Measurements from ENCODE around the gene MACROD2.

The MACROD2 gene

DNA sequence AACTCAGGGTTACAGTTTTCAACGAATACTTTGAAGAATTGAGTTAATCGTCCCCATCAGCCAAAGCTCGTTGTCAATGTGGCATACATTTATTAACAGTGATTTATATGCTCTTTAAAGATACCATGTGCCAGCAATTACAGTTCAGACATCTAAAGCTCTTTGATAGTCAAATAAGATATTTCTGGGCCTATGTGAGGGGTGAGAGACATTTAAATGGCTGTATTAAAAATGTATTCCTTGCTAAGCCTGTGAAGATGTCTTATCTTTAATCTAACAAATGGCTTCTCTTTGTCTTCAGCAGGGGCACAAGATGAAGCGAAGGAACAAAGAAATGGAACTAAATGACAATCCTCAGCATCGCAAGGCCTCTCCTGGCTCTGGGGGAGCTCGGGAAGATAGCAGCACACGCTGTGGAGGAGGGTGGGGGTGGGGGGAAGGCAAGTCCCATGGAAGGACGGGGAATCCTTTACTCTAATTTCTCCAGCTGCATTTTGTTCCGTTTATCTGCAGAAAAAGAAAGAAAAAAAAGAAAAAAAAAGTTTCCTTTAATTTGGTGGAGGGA lies 2054.3 kb downstream of the MACROD2 start:
- no peak overlapping the region for H3K4me3 ChIP-seq (ENCODE audit: low read depth, low read length)

DNA sequence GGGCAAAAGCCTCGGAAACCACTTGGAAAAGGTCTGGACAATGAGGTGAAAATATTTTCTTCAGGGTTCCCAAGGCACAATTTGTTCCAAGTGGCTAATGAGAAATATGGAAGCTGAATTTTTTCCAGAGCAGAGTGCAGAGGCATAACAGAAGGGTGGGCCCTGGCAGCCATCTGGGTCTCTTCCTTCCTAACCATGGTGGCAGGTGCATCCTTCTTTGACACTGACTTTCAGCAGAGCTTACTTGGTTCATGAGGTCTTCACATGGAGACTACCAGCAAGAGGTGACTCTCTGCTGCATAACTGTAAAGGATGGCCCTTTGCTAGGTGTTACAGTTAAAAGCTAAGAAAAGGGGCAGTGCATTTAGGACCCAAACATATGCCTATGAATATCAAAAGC lies 2055.1 kb downstream of the MACROD2 start:
- H3K4me3 ChIP-seq (ENCODE audit: low read depth, low read length) = no peak overlapping the region

- H3K4me3 ChIP-seq (ENCODE audit: low read depth, low read length) = no peak overlapping the region
Observed at GRCh38 chr20:16051968-16052367, 2056.7 kb downstream of the MACROD2 start.

GRCh38 chr20:16052456-16052855 lies 2057.1 kb downstream of the MACROD2 start:
- H3K4me3 ChIP-seq (ENCODE audit: low read depth, low read length) = no peak overlapping the region

DNA sequence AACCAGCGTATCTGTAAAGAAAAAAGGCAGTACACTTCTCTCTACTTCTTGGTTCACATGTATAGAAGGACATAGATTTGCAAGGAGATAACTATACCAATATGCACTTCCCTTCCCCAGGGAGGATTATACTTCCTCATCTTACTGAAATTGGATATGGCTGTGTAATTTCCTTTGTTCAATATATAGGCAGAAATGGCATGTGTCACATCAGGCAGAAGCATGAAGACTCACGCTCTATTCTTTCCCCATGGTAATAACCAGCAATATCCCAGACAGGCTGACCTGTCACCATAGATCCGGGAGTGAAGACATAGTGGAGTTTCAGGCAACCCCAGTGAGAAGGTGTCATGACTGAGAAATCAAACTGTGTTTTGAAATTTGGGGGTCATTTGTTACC lies 2059.7 kb downstream of the MACROD2 start:
- H3K4me3 ChIP-seq (ENCODE audit: low read depth, low read length) = no peak overlapping the region

DNA sequence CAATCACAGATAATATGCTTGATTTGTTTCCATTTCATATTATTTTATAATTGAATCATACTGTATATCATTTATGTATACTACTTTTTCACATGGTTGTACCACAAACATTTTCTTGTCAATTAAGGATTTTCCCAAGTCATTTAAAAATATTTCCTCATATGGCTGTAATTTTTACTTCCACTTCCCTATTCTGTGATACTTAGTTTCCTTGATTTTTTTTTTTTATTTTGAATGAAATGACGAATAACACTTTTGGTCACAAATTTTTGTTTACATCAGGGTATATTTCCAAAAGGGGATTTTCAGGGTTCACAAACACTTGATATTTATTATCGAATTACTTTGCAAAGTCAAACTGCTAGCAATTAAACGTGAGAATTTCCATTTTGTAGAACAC lies 2062.3 kb downstream of the MACROD2 start:
- H3K4me3 ChIP-seq (ENCODE audit: low read depth, low read length) = no peak overlapping the region

- H3K4me3 ChIP-seq (ENCODE audit: low read depth, low read length) = no peak overlapping the region
Observed at GRCh38 chr20:16058268-16058667, 2063.0 kb downstream of the MACROD2 start.

GRCh38 chr20:16059841-16060240 lies 2064.5 kb downstream of the MACROD2 start:
- no peak overlapping the region for H3K4me3 ChIP-seq (ENCODE audit: low read depth, low read length)

- no peak overlapping the region for H3K4me3 ChIP-seq (ENCODE audit: low read depth, low read length)
Observed at GRCh38 chr20:16061351-16061750, 2066.0 kb downstream of the MACROD2 start.

DNA sequence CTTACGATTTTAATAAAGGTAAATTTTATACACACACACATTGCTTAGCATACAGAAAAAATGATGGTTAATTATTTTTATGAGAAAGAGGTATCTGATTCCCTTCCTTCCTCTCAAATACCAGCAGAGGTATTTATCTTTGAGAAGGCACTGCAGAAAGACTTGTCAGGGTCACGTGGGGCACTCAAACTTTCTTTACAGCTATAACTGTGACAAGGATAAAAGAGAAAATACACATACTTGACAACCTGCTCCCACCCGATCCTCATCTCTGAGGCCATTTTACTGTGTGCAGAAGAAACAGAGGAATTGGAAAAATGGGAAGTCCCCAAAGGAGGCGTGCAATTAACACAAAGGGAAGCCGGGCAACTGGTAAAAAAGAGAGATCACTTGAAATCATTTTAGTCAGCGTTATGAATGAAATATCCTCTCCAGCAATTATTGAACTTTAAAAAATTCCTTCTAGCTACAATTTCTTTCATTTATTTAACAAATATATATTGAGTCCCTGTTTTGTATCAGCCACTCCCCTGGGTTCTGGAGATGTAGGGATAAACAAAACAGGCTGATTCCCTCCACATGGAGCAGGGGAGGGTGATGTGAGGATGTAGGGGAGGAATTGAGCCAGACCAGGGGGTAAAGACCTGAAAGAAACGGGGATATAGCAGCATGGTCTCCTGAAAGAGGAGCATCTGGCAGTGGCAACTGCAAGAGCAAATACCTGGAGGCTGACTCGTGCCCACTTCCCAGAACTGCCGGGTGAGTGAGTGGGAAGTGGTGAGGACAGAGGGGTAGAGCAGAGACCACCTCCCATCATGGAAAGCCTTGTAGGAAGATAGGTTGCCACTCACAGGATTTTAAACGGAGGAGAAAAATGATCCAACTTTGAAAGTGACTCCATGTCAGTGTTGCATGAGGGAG lies 2067.6 kb downstream of the MACROD2 start:
- H3K4me3 ChIP-seq (ENCODE audit: low read depth, low read length) = no peak overlapping the region

- no peak overlapping the region for H3K4me3 ChIP-seq (ENCODE audit: low read depth, low read length)
Observed at GRCh38 chr20:16063881-16064280, 2068.6 kb downstream of the MACROD2 start.

DNA sequence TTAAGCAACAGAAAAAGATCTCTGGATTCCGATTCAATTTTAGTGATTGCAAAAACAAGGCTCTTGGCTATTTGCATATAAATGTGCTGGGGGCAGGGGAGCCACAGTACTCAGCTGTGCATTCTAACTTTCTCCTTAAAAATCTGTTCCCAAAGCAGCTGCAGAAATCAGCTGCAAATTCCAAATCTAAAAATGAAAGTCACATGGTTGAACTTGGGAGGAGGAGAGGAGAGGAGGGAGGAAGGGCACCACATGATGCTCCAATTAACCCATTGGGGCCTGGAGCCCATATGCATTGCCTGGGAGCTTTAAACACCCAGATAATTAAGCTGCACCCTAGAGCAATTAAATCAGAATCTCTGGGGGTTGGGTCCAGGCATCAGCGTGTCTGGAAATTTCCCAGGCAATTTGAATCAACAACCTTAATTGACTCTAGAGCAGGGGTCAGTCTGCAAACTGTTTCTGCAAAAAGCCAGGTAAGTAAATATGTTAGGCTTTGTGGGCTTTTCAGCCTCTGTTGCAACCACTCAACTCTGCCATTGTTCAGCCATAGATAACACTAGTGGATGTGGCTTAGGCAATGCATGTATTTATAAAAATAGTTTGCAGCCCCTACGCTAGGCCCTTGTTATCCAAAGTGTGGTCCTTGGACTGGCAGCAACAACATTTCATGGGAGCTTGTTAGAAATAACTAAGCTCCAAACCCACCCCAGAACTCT lies 2069.8 kb downstream of the MACROD2 start:
- H3K4me3 ChIP-seq (ENCODE audit: low read depth, low read length) = no peak overlapping the region

DNA sequence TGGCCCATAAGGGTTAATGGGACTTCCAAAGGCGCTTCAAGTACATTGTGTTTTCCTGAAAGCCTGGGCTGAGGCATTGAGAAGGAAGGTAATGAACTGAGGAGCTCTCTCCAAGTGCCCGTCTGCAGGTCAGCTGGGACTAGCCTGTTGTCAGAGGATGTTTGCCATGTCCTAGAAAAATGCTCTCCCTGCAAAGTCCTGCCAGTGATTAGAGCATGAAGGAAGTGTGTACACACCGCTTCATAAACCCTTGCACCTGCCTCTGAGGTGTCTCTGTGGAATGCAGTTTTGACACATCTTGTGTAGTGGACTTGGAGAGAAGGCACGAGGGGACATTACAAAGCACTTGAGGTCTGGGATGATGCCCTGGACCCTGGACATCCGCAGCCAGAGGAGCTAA lies 2071.3 kb downstream of the MACROD2 start:
- H3K4me3 ChIP-seq (ENCODE audit: low read depth, low read length) = no peak overlapping the region

DNA sequence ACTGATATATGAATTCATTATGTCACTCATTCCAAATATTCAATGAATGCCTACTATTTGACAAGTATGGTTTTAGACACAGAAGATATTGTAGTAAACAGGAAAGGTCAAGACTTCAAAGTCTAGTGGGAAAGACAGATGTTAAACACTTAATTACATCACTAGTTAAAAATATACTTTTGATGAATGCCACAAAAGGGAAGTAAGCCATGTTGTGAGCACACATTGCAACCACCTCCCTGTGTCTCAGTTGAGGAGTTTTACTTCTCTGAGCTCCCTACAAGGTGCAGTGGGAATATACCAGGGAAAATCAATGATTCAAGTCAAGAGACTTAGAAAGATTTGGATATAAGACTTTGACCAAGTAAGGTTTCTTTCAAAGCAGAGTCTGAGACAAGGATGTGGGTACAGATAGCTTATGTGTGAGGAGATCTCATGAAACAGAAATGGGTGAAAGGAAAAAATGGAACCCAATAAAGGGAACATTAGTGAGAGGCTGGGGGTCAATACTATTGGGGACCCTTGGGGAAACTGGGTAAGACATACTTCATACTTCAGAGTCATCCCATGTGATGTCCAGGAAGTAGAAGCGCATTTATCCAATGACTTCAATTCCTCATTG lies 2074.2 kb downstream of the MACROD2 start:
- no peak overlapping the region for H3K4me3 ChIP-seq (ENCODE audit: low read depth, low read length)

DNA sequence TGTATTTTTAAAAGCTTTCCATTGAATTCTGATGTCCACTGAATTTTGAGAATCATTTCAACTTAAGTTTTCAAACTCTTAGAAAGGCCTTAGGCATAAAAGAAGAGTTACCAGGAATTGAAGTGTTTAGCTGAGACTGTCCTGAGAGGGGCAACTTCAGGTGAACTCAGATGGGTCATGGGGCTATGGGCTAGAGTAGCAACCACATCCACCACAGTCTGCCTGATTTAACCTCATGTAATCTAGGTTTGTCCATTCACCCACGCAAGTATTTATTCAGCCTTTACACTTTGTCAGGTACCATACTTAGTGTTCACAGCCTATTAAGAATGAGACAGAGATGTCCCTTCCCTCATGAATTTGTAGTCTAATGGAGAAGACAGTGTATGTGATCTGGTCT lies 2076.9 kb downstream of the MACROD2 start:
- no peak overlapping the region for H3K4me3 ChIP-seq (ENCODE audit: low read depth, low read length)

DNA sequence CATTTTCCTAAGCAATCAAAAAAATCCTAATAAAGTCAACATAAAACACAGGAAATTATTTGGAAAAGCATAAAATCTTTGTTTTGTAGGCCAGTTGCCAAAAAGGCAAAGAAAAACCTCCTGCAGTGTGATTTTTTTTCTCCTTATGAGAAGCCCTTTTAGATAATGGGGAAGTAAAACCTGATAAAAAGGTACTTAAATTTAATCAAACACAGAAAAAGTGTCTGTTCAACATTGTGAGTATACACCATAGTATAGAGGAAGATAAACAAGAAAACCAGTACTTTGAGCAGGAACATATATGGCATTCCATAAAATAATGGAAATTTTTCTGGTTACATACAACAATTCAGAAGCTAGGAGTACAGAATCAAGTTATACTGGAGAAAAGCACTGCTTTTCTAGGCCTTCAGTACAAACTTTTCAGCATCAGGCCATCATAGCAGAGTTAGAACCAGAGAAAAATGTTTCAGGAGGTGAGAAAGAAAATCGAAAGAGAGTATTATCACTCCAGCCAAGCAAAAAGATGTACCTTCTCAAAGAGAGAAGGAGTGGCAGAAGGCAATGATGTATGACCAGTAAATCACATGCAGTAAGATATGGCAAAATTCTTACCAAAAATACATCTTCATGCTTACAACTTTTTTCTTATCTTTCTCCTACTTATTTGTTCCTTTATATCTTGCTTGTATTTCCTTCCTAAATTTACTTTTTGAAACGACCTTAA lies 2083.0 kb downstream of the MACROD2 start:
- H3K4me3 ChIP-seq (ENCODE audit: low read depth, low read length) = no peak overlapping the region

GRCh38 chr20:16081421-16081820 lies 2086.1 kb downstream of the MACROD2 start:
- H3K4me3 ChIP-seq (ENCODE audit: low read depth, low read length) = no peak overlapping the region

DNA sequence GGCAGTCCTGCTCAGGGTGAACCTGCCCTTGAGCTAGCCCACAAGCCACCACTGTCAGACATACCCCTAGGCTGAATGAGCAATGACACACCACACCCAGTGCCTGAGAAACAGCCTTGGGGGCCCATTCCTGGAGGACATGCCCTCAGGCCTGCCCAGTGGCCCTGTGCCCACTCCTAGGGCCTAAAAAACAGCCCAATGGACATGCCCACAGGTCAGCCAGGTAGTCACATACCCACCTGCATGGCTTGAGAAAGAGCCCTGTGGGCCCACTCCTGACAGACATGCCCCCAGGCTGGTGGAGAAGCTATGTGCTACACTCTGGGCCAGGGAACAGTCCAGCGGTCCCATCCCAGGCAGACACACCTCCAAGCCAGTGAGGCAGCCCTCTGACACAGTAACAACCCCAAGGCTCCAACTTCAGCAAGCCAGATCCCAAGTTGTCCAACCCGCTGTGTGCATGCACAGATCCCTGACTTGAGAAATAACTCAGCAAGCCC lies 2086.8 kb downstream of the MACROD2 start:
- H3K4me3 ChIP-seq (ENCODE audit: low read depth, low read length) = no peak overlapping the region

GRCh38 chr20:16083639-16084280 lies 2088.4 kb downstream of the MACROD2 start:
- no peak overlapping the region for H3K4me3 ChIP-seq (ENCODE audit: low read depth, low read length)

DNA sequence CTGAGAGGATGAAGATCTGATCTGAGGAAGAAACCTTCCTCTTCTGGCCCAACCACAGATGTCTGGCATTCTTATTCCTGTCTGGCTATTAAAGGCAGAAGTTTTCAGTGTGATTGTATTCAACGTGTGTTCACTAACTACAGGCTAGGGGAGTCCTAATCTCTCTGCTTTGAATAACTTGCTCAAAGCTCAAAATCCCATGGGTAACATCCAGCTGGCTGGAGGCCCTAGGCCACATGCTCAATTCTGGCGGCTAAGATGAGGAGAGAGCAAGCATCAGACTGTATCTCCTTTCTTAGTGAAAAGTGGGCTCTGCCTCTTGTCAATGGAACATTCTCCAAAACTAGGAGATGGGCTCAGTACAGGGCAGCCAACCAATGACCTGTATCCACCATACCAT lies 2099.9 kb downstream of the MACROD2 start:
- H3K4me3 ChIP-seq (ENCODE audit: low read depth, low read length) = no peak overlapping the region

Measured in iPS-11a (cell line).